ENCODE measurements around the gene KAT7.

Gene KAT7

DNA sequence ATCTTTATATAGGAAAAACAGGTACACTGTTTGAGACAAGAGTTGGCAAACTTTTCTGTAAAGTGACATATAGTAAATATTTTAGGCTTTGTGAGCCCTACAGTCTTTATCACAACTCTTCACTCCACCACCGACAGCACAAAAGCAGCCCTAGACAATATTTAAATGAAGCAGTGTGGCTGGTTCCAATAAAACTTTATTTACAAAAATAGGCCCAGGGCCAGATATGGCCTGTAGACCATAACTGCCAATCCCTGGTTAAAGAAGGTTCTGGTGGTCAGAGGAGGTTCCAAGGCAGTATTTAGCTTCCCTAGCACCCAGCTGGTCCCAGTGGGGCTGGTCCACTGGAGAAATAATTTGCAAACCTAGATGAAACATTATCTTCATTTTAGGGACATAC lies 28.2 kb upstream of the KAT7 start:
- in situ Hi-C loops (cut with HindIII; ENCODE audit: low sequenced_read_pairs): no loop called here

DNA sequence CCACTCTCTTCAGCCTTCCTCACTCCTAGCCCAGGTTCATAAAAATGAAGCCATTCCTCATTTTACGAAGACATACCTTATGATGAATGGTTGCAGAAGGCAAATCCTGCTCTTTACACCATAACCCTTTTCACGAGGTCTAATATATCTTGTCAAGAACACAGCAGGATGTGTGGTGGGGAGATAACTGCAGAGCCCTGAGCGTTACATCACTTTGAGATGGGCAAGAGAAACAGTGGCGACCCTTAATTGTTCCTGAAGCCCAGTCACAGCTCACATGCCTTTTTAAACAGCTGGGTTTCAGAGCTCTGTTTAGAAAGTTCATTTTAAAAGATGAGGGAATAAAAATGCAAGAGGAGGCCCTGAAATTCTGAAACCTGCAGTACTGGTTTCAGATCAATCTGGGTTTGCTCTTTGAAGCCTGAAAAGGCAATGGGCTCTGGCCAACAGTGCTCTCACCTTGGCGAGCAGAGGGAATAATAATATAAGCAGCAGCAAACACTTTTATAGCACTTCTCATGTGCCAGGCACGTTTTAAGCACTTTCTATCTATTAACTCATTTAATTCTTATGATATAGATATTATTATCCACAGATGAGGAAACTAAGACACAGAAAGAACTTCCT lies 27.4 kb upstream of the KAT7 start:
- in situ Hi-C loops (cut with HindIII; ENCODE audit: low sequenced_read_pairs): no loop called here

DNA sequence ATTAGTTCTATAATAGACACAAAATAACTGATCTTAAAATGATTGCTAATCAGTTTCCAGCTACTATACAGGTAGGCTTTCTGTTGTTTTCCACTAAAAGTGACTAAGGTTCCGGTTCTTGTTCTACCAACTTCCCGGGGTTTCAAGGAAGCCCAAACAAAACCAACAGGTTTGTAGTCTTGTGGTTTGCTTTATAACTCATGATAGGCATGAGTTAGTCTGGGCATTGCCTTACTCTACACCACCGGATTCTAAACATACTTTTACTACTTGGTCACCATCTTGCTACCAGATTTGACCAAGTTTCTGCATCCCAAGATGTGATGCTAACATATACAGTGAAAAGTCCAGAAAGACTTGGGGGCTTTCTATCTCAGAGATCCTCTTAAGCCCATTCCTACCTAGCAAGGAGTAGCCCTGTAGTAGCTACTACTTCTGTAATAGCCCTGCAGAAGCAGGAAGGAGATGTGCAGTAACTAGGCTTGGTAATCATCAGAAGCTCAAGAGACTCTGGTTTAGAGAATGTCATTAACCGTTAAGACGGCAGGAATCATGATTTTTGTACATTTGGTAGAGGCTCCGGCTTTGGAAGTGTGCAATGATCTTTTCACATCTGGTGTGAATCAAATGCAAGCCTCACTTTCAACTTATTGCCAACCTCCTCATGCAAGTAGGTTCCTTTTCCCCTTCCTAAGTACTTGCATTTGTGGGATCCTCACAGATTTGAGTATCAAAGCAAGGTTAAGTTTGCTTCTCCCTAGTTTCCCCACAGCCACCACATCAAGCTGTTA lies 26.1 kb upstream of the KAT7 start:
- in situ Hi-C loops (cut with HindIII; ENCODE audit: low sequenced_read_pairs): no loop called here

DNA sequence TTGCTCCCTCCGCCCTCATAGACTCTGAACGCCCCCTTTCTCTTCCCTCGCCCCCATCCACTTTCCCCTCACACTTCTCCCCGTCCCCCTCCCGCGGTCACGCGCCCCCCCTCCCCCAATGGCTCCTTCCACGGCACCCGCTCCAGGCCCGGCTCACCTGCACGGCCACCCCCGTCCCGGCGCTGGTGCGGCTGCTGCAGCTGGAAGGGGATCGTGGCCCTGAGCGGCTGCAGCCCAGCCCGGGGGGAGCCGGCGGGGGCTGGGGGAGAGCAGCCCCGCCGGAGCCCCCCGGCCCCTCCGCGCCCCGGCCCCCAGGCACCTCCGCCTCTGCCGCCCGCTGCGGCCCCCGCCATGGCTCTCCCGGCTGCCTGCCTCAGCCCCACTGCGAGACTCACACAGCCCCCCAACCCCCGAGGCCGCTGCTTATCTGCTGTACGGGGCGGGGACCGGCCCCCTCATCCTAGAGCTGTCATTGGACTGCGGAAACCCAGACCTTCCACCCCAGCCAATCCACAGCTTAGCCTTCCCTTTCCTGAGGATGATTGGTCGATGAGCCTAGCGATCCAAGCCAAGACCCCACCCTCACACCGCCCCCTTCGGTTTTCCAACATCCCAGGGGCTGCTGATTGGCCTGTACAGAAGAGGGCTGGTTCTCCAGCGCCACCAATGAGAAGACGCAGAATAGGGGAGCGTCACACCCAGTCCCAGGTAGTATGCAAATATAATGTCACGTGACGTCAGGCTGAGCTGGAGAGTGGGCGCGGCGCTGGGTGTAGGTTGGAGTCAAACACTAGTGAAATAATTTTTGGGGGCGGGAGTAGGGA lies 24.5 kb upstream of the KAT7 start, which contains the start of gene FAM117A:
FAM117A (minus strand) TSS at position 397 of the 824 bp plus-strand sequence; CDS start at position 353, 44 bp downstream.
- in situ Hi-C loops (cut with HindIII; ENCODE audit: low sequenced_read_pairs): no loop called here

DNA sequence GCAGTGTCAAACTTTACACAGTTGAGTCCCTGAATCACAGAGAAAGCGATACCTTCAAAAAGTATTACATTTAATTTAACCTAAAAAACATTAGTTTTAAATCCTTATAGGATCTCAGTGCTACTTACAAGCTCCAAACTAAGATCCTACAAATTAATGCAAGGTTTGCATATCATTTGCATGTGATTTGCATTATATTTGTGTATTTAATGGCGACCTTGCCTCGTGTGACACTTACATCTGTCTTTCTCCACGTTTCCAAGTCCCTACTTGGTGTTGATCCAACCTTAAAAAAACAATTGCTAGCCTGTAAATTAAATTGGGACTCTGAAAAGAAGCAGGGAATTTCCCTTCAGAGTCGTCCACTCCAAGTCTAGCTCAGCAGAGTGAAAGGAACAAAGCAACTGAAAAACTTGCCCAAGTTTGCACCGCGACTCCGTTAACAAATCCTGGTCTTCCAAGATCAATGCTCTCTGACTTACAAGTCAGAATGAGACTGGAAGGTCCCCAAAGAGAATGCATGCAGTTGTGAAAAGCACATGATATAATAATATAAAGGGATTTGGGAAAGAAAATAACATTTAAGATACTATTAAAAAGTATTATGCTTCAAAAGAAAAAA lies 23.8 kb upstream of the KAT7 start:
- in situ Hi-C loops (cut with HindIII; ENCODE audit: low sequenced_read_pairs): no loop called here

DNA sequence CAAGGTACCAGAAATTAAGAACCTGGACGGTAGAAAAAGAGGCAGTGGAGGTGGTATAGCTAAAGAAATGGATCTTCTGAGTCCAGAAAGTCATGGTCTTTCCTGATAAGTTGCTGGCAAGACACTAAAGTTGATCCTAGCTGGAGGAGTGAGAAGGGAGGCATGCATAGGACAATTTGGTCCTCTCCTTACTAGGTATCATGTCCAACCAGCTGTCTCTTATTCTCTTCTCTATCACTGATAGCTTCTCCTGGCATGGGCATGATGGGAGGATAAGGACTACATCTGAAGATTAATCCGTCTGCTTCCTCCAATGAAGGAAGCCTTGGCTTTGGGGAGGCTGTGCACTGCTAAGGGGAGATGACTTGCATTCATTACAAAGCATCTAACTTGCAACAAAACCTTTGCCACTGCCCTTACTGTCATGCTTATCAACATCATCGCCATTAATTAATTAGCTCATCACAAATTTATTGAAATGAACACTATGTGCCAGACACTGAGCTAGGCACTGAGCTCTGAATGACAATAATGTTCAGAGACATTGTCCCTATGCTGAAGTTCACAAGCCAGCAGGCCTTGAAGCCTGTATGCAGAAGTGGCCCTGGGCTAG lies 21.5 kb upstream of the KAT7 start:
- in situ Hi-C loops (cut with HindIII; ENCODE audit: low sequenced_read_pairs): no loop called here

DNA sequence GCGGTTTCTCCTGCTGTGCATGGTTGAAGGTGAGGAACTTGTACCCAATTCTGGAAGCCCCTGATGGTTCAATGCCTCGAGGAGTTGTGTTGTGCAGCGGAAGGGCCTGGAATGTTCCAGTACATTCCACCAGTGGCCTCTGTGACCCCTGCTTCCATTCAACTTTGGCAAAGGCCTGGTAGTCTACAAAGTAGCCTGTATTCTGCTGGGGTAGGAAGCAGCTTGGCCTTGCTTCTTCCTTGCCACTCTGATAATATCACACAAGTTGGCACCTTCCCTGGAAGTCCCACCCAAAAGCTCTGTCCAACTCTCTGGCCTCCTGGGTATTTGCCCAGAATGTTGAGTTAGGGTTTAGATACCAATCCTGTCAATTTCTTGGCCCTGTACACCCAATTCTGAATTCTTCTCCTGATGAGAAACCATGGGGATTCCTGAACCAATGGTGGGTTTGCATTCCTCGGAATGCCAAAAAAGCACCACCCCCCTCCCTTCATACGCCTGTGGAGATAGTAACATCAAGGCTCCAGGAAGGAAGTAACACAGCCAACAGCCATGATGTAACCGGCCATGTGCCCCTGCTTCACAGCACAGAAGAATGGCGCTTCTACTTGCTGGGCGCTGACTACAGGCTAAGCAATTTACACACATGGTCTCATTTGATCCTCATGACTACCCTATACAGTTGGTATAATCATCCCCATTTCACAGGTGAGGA lies 12.8 kb upstream of the KAT7 start:
- in situ Hi-C loops (cut with HindIII; ENCODE audit: low sequenced_read_pairs): loop anchor here (5.0 kb wide), 1 partner anchor 38 kb away; no protein-coding TSS in a partner anchor

DNA sequence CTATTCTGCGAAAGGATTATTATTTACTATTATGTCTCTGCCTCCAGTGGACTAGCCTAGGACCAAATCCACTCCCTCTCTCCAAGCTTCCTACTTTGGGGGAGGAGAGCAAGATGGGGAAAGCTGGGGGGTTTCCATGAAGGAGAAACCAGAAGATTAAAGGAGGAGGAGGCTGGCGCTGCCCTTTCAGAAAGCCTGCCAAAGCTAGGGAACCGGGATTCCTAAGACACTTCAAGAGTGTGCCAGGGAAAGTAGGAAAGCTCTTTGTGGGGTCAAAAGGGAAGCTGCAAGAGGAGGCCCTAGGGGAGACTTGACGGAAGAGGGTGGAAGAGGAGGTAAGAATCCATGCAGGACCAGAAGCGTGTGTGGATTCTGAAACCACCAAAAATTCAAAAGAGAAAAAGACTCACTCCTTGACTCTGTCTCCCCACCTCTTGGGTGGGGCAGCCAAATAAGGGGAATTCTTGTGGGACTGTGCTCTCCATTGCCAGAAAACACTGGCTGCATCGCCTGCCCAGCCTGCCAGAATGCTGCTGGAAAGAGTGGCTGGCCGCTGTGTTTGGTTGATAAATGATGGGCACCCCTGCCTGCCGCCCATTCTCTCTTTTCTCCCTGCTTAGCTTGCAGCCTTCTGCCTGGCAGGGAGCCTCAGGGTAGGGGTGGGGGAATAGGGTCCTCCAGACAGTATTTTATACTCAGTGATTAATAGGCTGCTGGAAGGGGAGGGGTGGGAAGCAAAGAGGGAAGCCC lies 11.8 kb upstream of the KAT7 start:
- in situ Hi-C loops (cut with HindIII; ENCODE audit: low sequenced_read_pairs): loop anchor here (5.0 kb wide), 1 partner anchor 39 kb away; no protein-coding TSS in a partner anchor

DNA sequence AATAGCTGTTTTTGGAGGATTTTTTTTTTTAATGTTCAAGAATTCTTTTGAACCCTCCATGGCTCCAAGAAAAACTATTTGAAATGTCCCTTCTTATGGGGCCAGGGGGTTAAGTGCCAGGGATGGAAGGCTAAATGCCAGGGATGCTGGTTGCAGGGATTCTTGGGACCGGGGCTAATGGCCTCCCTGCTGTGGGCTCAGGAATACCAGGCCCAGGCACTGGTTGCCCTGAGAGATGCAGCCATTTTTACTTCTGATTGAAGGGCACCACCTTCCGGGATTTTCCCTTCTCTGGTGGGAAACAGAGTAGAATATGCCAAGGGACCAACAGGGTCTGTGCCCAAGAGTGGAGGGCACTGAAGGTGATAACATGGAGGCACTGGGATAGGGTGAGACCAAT lies 10.9 kb upstream of the KAT7 start:
- in situ Hi-C loops (cut with HindIII; ENCODE audit: low sequenced_read_pairs): loop anchor here (5.0 kb wide), 1 partner anchor 40 kb away; no protein-coding TSS in a partner anchor

DNA sequence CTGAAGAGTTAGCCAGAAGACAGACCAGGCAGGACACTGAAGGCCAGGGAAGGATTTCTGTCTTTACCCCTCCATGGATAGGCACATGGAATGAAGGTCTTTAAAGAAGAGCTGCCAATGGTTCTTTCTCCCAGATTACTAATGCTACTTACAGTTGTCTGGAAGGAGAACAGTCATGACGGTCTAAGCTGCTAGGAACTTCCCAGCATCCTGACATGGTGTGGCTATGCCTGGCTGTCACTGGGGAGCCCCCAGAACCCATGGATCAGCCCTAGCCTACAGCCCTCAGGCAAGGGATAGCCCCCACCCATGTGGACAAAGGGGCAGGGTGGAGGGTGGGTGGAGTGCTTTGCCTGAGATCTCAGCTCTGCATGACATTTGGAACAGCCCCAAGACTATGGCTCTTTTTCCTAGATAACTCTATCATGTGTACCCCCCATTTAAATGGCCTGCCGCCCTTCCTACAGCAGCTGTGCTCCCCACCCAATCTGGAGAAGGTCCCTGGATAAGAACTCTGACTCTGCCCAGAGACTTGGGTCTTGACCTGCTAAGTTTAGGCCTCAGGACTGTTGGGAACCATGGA lies 9.2 kb upstream of the KAT7 start:
- in situ Hi-C loops (cut with HindIII; ENCODE audit: low sequenced_read_pairs): loop anchor here (5.0 kb wide), 1 partner anchor 42 kb away; no protein-coding TSS in a partner anchor

DNA sequence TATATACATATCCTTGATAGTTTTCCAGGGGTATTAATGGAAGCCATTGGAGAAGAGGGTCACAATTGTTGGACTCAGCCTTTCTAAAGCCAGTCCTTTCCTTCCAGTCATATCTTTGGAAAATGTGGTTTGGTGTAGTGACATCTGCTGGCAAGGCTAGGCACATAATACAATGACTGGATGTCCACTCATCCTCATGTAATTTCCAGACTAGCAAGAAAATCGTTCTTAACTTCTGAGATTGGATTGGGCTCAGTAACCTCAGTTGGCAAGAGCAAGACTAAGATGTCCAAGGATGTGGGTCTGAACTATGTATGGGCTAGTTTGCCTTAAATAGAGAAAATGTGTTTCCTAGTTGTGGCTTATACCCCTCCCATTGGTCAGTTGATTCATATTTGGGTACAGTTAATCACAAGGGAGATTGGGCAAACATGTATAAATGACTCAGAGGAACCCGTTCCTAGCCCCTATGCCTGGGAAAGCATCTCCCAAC lies 8.7 kb upstream of the KAT7 start:
- in situ Hi-C loops (cut with HindIII; ENCODE audit: low sequenced_read_pairs): loop anchor here (5.0 kb wide), 1 partner anchor 42 kb away; no protein-coding TSS in a partner anchor

DNA sequence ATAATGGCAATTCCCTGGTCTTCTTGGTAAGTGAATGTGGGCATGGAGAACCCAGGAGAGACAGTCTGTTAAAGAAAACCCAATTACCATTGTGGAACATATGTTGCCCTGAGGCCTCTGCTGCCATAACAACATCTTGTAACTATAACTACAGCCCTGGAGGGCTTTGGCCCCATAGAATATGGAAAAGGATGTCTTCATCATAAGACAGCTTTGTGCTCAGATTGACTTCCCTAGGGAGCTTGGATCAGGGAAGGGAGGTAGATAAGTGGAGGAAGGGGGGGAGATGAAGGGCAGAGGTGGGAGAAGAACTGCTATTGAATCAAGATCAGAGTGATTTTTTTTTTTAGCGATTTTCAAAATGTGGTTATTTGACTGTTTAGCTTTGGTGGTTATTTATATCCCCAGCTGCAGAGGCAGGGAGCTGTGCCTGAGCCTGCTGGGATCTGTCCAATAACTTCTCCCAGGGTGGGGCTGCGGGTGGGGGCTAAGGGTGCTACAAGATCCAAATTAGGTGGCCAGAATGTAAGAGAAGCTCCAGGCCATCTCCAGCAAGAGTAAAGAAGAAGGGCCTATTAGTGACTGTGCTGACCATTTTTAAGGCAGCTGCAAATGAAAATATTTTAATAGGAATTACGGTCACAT lies 5.3 kb upstream of the KAT7 start:
- in situ Hi-C loops (cut with HindIII; ENCODE audit: low sequenced_read_pairs): no loop called here

DNA sequence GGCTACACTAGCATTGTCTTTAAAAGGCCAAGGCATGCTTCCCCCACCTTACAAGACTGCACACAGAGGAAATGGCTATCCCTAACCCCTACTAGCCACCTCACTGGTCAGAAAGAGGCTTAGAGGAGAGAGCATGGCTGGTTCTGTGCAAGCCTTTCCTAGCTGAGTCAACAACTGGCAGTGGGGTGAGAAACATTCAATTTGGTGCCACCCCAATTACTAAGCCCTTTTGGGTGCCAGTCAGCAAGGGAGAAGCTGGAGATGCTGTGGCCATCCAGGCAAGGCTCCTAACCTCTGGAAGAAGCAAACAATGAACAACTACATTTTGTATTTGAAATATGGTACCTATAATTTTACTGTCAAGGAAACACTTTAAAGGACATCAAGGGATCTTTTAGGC lies 4.7 kb upstream of the KAT7 start:
- in situ Hi-C loops (cut with HindIII; ENCODE audit: low sequenced_read_pairs): no loop called here

DNA sequence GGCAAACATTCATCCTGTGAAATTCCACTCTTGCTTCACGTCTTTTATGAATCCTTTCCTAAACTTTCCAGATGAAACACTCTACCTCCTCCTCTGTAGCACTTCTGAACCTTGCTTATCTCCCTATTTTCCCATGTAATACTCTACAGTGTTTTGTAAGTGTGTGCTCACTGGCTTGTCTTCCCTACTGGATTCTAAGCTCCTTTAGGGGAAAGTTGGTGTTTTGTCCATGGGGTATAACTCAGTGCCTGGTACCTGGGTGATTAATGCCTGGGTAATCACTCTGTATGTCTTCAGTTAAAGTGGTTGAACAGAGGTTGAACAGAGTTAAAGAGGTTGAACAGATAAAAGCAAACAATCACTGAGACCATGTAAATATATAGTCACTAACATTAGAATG lies 3.8 kb upstream of the KAT7 start:
- in situ Hi-C loops (cut with HindIII; ENCODE audit: low sequenced_read_pairs): no loop called here

DNA sequence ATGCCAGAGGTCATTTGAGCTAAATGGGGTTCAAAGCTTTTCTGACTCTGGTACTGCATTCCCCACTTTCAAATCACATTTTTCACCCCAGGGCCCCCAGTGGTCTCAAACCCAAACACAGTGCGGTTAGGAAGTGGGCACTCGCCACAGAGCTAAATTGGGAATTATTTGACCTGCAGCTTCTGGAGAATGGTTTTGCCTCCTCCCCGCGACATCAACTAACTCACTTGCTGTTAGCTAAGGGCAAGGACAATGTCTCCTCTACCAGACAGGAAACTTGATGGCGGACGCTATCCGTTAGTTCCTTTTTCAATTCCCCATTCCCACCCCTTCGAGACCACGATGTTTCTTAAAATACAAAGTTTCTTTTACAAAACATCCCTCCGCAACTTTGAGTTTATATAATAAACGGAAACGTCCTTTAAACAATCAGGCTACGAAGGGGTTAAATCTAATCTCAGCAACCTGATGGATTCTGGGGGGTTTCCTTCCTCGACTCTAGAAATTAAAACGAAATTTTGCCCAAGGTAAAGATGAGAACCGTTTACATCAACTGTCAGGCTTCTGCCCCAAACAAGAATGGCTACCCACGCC lies 500 bp upstream of the KAT7 start:
- in situ Hi-C loops (cut with HindIII; ENCODE audit: low sequenced_read_pairs): no loop called here

DNA sequence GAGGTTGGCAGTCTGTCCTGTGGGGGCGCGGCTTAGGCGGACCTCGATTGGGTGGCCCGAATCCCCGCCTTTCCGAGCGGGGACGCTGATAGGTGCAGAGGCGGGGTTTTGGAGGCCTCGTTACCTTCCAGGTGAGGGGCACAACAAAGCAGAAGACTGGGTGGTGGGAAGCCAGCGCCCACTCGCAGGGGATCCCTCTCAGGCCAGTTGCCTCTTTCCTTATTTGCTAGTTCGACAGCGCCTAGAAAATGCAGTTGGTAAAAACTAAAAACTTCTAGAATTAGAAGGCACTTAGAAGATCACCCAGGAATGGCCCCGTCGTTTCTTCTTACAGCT lies 730 bp downstream of the KAT7 start:
- in situ Hi-C loops (cut with HindIII; ENCODE audit: low sequenced_read_pairs): no loop called here

DNA sequence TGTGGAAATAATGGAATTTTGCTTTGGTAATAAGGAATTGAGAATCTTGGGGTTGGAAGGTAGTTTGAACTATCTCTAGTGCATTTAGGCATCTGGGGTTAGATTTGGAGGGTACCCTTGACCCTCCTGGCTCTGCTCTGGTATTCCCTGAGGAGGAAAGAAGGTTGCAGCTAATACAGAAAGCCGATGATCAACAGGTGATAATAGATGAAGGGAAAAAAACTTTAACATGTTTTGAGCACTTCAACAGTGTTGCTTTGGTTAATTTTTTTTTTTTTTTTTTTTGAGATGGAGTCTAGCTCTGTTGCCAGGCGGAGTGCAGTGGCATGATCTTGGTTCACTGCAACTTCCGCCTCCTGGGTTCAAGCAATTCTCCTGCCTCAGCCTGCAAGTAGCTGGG lies 4.8 kb downstream of the KAT7 start:
- in situ Hi-C loops (cut with HindIII; ENCODE audit: low sequenced_read_pairs): no loop called here

DNA sequence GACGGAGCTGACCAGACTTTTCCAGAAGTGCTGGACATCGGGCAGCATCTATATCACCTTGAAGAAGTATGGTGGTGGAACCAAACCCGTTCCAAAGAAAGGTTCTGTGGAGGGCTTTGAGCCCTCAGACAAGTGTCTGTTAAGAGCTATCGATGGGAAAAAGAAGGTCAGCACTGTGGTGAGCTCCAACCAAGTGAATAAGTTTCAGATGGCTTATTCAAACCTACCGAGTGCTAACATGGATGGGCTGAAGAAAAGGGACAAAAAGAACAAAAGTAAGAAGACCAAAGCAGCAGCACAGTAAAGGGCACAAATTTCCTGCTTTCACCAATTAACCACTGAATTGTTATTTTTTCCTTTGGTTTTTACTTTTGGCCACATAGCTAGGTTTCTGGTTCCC lies 6.9 kb downstream of the KAT7 start:
- in situ Hi-C loops (cut with HindIII; ENCODE audit: low sequenced_read_pairs): no loop called here
